B cell (primary cell): ENCODE data around the gene TRABD2A. TPM values are rescaled to one million over a fixed set of nuclear protein-coding genes. Genes with fewer than 3 reads are reported as not detected.

Experiments
- ATAC-seq: fragments of 200-7000 bp; cut with Tn5 transposase; one replicate; pipeline ENCODE4 v1.10.0; 2021; ENCODE audit warnings: low read depth, mild to moderate bottlenecking, moderate number of reproducible peaks, moderate library complexity
- CTCF ChIA-PET: fragments of 350-600 bp; sonication (Branson Sonifier 250); formaldehyde crosslinking; loops from one replicate; lab custom pipeline; 2021; ENCODE audit warnings: antibody characterized with exemption, inconsistent platforms; lab: Charles Lee
- POLR2A ChIA-PET: fragments of 350-600 bp; sonication (Branson Sonifier 250); formaldehyde crosslinking; loops from one replicate; lab custom pipeline; 2021; ENCODE audit warnings: antibody characterized with exemption; lab: Charles Lee
- DNase-seq: peaks from one replicate; pipeline ENCODE4 v3.0.0; 2013
- H2AFZ ChIP-seq: 2 replicates; pipeline ENCODE4 v1.6.1; 2012; ENCODE audit warnings: mild to moderate bottlenecking, low read depth, low read length; ENCODE audit not compliant: insufficient read depth, poor library complexity, severe bottlenecking
- H3K27ac ChIP-seq, 2 donors: 1 replicate in 1 of 2; 2 replicates in 1 of 2; pipeline ENCODE4 v1.5.1; 2012 to 2013; ENCODE audit warnings: low read length in 2 of 2, mild to moderate bottlenecking in 2 of 2, moderate library complexity in 1 of 2
- H3K27me3 ChIP-seq, 4 experiments: fragments of 200-600 bp in 1 of 4; sonication (generic) in 1 of 4; replicated peaks in 1 of 4; 1 replicate in 2 of 4; 2 replicates in 2 of 4; pipeline versions ENCODE4 v1.6.1 to v1.7.0; 2013 to 2016; ENCODE audit warnings: low read length in 3 of 4, mild to moderate bottlenecking in 2 of 4, mixed read lengths in 1 of 4, moderate library complexity in 1 of 4; ENCODE audit not compliant: insufficient read depth in 4 of 4, control insufficient read depth in 3 of 4; ENCODE audit errors: control extremely low read depth in 1 of 4
- H3K36me3 ChIP-seq, 2 experiments: replicated peaks in 1 of 2; 1 replicate in 1 of 2; 2 replicates in 1 of 2; pipeline versions ENCODE4 v1.6.1 to v1.7.1; 2013; ENCODE audit warnings: low read length in 1 of 2; ENCODE audit not compliant: insufficient read depth in 2 of 2, control insufficient read depth in 1 of 2; ENCODE audit errors: control extremely low read depth in 1 of 2, extremely low read depth in 1 of 2
- H3K4me1 ChIP-seq, 2 donors: fragments of 200-600 bp in 1 of 2; sonication (generic) in 1 of 2; 1 replicate in 1 of 2; 2 replicates in 1 of 2; pipeline versions ENCODE4 v1.5.1 to v1.6.1; 2013 to 2017; ENCODE audit warnings: low read length in 2 of 2; ENCODE audit not compliant: control insufficient read depth in 2 of 2, insufficient read depth in 2 of 2
- H3K4me2 ChIP-seq: replicated peaks from 2 replicates; pipeline ENCODE3; 2012; ENCODE audit warnings: mild to moderate bottlenecking, low read depth, low read length; ENCODE audit not compliant: poor library complexity, severe bottlenecking
- H3K4me3 ChIP-seq, 5 experiments: fragments of 200-600 bp in 1 of 5; sonication (generic) in 1 of 5; 1 replicate in 3 of 5; 2 replicates in 2 of 5; pipeline versions ENCODE4 v1.5.1 to v1.7.0; 2011 to 2016; ENCODE audit warnings: low read length in 4 of 5, mild to moderate bottlenecking in 4 of 5, low read depth in 2 of 5, control low read depth in 1 of 5, moderate library complexity in 1 of 5; ENCODE audit not compliant: insufficient read depth in 1 of 5; ENCODE audit errors: control extremely low read depth in 1 of 5, extremely low read depth in 1 of 5
- H3K79me2 ChIP-seq: fragments of 200-600 bp; sonication (generic); one replicate; pipeline ENCODE4 v1.6.0; 2016; ENCODE audit warnings: low read length; ENCODE audit not compliant: control insufficient read depth, insufficient read depth
- H3K9ac ChIP-seq: fragments of 200-600 bp; sonication (generic); 2 replicates; pipeline ENCODE4 v1.6.1; 2017; ENCODE audit warnings: mild to moderate bottlenecking, low read length, moderate library complexity
- H3K9me3 ChIP-seq, 3 donors: one replicate each; pipeline versions ENCODE4 v1.6.1 to v1.7.1; 2013; ENCODE audit warnings: low read length in 2 of 3; ENCODE audit not compliant: control insufficient read depth in 2 of 3, insufficient read depth in 1 of 3; ENCODE audit errors: control extremely low read depth in 1 of 3
- H4K20me1 ChIP-seq: 2 replicates; pipeline ENCODE4 v1.6.0; 2012; ENCODE audit warnings: mild to moderate bottlenecking, low read length; ENCODE audit not compliant: insufficient read depth, control insufficient read depth, poor library complexity, severe bottlenecking
- H3K27ac Mint-ChIP-seq: one replicate; pipeline ENCODE4 v1.8.0; 2021; ENCODE audit warnings: mixed read lengths
- H3K27me3 Mint-ChIP-seq: one replicate; pipeline ENCODE4 v1.8.0; 2021; ENCODE audit warnings: mixed read lengths
- H3K4me1 Mint-ChIP-seq: one replicate; pipeline ENCODE4 v1.8.0; 2021; ENCODE audit warnings: mixed read lengths
- H3K4me3 Mint-ChIP-seq: one replicate; pipeline ENCODE4 v1.8.0; 2021; ENCODE audit warnings: mixed read lengths
- H3K9me3 Mint-ChIP-seq: one replicate; pipeline ENCODE4 v1.8.0; 2022; ENCODE audit warnings: mixed read lengths; ENCODE audit not compliant: insufficient read depth
- CTCF ChIP-seq: fragments of 200-600 bp; IDR thresholded peaks from one replicate; pipeline ENCODE4 v1.8.0; 2022; ENCODE audit warnings: antibody characterized with exemption, mild to moderate bottlenecking
- EZH2 ChIP-seq: IDR thresholded peaks from 2 replicates; pipeline ENCODE4 v1.6.1; 2012; ENCODE audit warnings: borderline replicate concordance, low read depth, mild to moderate bottlenecking, moderate library complexity, low read length; ENCODE audit not compliant: insufficient read depth, poor library complexity, severe bottlenecking
- WGBS: methylation state at CpG from one replicate; pipeline ENCODE4 v1.1.5; 2013; ENCODE audit warnings: missing lambda C conversion rate; ENCODE audit not compliant: insufficient coverage; 5-methylcytosine and 5-hydroxymethylcytosine counted together
- intact Hi-C: fragments of 100-400 bp; cut with micrococcal nuclease; formaldehyde crosslinking; loops from one replicate; pipeline ENCODE4 v1.10.0; 2022
- polyA plus RNA-seq: library from polyadenylated mRNA; depleted of rRNA; stranded (reverse); fragments of >200 nt; gene quantifications from 2 replicates; pipeline ENCODE4 v1.2.3, GENCODE V29; 2012
- total RNA-seq, 2 donors: library from RNA; stranded (reverse); fragments of 120-200 nt in 1 of 2; gene quantifications; 1 replicate in 1 of 2; 2 replicates in 1 of 2; pipeline versions ENCODE4 v1.2.3 to v1.2.4, GENCODE V29; 2013 to 2022

TRABD2A gene
- total and polyA plus RNA-seq, 2 donors (not counting 1 experiment from before 2014, with no cell fraction given) = 10.1 to 11.3 TPM

DNA sequence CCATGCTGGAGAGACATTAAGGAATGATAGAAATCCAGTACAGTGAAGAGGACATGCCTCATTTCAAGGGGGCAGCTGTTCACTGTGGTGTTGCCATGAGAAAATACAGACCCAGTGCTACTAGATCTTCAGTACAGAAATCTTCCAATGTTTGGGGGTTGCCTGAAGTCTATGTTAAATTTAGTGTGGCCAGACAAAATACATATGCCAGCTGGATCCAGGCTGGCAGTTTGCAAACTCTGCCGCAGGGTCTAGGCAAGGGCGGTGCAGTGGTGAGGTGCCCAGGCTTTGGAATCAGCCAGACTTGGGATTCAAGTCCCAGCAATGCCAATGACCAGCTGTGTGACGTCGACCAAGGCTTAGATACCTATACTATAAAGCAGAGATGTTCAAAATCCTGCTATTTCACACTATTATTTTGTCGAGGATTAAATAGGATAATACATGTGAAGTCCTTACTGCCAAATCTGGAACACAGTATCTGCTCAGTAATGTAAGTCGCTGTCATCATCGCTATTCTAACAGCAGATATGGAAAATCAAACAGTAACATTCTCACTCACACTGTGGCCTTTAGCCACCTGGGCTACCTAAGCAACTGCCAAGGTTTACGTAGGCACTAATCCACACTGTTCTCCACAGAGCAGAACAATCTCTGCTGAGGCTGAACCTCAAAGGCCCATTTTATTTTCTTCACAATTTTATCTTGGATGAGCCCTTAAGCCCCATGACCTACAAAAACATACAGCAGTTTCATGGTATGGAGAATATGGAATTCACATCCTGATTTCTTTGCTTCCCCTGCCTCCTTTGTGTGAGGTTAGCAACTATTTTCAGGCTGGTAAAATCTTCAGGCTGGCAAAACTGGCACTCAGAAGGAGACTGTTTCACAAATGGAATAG, 18.7 kb upstream of the TRABD2A start:
- H3K9me3 Mint-ChIP-seq = no peaks in the 10 kb centered on the region
- H3K27ac Mint-ChIP-seq = peak overlapping the region; percentile 38
- no peaks in the 10 kb centered on the region for H4K20me1 ChIP-seq
- peak overlapping the region in 1 of 2 donors; percentile 70 for H3K27ac ChIP-seq
- POLR2A ChIA-PET = interaction anchor here (0.6 to 1.4 kb wide), 3 partner anchors 17 to 27 kb away, joined by 3 to 4 read pairs (median 3); no protein-coding TSS in a partner anchor
- H3K36me3 ChIP-seq = no peaks in the 10 kb centered on the region
- CTCF ChIA-PET = interaction anchor here (0.5 to 2.8 kb wide), 6 partner anchors 13 to 109 kb away, joined by 4 to 23 read pairs (median 6); no protein-coding TSS in a partner anchor
- 96% methylated on average over 6 of the region's 8 CpGs for WGBS
- no peaks in the 10 kb centered on the region for H3K27me3 Mint-ChIP-seq
- H3K4me3 ChIP-seq = no peak overlapping the region
- no peak overlapping the region for H2AFZ ChIP-seq
- H3K4me1 Mint-ChIP-seq = peaks cover 66% of the 10 kb centered on the region
- TF ChIP-seq CTCF = no peak
- TF ChIP-seq EZH2 = no peak
- DNase-seq (no peak), ATAC-seq (no peak)
- peaks cover 41 to 46% of the 10 kb centered on the region in 2 donors for H3K4me1 ChIP-seq
- no peaks in the 10 kb centered on the region for H3K27me3 ChIP-seq
- no peak overlapping the region for H3K4me3 Mint-ChIP-seq
- no peak overlapping the region for H3K9ac ChIP-seq
- no peak overlapping the region for H3K4me2 ChIP-seq
- peaks cover 26% of the 10 kb centered on the region for H3K79me2 ChIP-seq
- intact Hi-C loops = loop anchor here (10.0 kb wide), 1 partner anchor 1725 kb away; the partner anchor contains the start of gene RNF103
- no peaks in the 10 kb centered on the region for H3K9me3 ChIP-seq
